Smooth muscle cell of the brain vasculature (primary cell): Measurements from ENCODE around the gene PPFIBP1.
"Not testable (repeated sequence)": the region's sequence is repeated elsewhere in the genome, so short reads cannot be mapped to it uniquely, and the experiment has no call there.

ENCODE experiments used
- DNase-seq: peaks from one replicate; pipeline ENCODE4 v3.0.0-alpha.2; 2012; ENCODE audit warnings: low read depth, low spot score

PPFIBP1 gene

GRCh38 chr12:27542628-27543027 lies 18.6 kb downstream of the PPFIBP1 start:
- DNase-seq: no peak

- DNase-seq: not testable (repeated sequence)
These were observed 20.9 kb downstream of the PPFIBP1 start for GRCh38 chr12:27544858-27545257.

GRCh38 chr12:27545665-27546064 lies 21.7 kb downstream of the PPFIBP1 start:
- no peak for DNase-seq

- DNase-seq: no peak
These were observed 23.6 kb downstream of the PPFIBP1 start for GRCh38 chr12:27547592-27547991.

- DNase-seq: no peak
These were observed 24.5 kb downstream of the PPFIBP1 start for GRCh38 chr12:27548301-27549199.

- no peak for DNase-seq
These were observed 25.3 kb downstream of the PPFIBP1 start for GRCh38 chr12:27549236-27549800.

GRCh38 chr12:27549801-27550652 lies 26.0 kb downstream of the PPFIBP1 start:
- DNase-seq: peak; percentile 84

GRCh38 chr12:27550653-27550975 lies 26.6 kb downstream of the PPFIBP1 start:
- DNase-seq: no peak

- DNase-seq: no peak
These were observed 27.3 kb downstream of the PPFIBP1 start for GRCh38 chr12:27551172-27551840.

- no peak for DNase-seq
These were observed 28.2 kb downstream of the PPFIBP1 start for GRCh38 chr12:27552235-27552634.

- no peak for DNase-seq
These were observed 29.0 kb downstream of the PPFIBP1 start for GRCh38 chr12:27552886-27553560.

- no peak for DNase-seq
These were observed 29.9 kb downstream of the PPFIBP1 start for GRCh38 chr12:27553941-27554340.

GRCh38 chr12:27554421-27555186 lies 30.6 kb downstream of the PPFIBP1 start:
- DNase-seq: no peak

GRCh38 chr12:27555361-27555760 lies 31.4 kb downstream of the PPFIBP1 start:
- DNase-seq: no peak

GRCh38 chr12:27555925-27556778 lies 32.1 kb downstream of the PPFIBP1 start:
- no peak for DNase-seq

GRCh38 chr12:27560126-27560525 lies 36.1 kb downstream of the PPFIBP1 start:
- DNase-seq: no peak

GRCh38 chr12:27561535-27562350 lies 37.7 kb downstream of the PPFIBP1 start:
- no peak for DNase-seq

GRCh38 chr12:27564612-27565213 lies 40.7 kb downstream of the PPFIBP1 start:
- no peak for DNase-seq
